ENCODE results near the gene DOCK9.

DNA sequence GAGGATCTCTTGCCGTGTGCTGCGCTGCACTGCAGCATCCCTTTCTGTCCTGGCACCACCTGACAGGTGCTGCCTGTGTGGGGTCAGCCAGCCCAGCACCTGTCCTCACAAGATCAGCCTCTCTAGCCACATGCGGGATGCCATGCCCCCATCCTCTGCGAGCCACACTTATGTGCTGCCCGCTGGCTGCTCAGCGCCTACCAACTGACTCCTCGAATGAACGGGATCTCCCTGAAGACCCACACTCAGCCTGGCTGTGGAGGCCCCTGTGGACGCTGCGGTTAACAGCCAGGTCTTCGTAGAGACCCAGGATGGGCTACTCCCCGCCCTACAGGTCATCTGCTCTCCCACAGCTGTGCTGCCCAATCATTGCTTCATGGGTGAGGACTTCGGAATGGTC, 106.1 kb downstream of the DOCK9 start:
- TF ChIP-seq CTCF (IDR thresholded peaks at IDR 0.05), result no peak
- TF ChIP-seq POLR2AphosphoS5 (IDR thresholded peaks at IDR 0.05; ENCODE audit: insufficient read depth in 1 of 2, low read depth in 1 of 2), result no peak
